ENCODE results near the gene TMEM120A.
"Not testable (repeated sequence)": the region's sequence is repeated elsewhere in the genome, so short reads cannot be mapped to it uniquely, and the experiment has no call there.

The TMEM120A gene

DNA sequence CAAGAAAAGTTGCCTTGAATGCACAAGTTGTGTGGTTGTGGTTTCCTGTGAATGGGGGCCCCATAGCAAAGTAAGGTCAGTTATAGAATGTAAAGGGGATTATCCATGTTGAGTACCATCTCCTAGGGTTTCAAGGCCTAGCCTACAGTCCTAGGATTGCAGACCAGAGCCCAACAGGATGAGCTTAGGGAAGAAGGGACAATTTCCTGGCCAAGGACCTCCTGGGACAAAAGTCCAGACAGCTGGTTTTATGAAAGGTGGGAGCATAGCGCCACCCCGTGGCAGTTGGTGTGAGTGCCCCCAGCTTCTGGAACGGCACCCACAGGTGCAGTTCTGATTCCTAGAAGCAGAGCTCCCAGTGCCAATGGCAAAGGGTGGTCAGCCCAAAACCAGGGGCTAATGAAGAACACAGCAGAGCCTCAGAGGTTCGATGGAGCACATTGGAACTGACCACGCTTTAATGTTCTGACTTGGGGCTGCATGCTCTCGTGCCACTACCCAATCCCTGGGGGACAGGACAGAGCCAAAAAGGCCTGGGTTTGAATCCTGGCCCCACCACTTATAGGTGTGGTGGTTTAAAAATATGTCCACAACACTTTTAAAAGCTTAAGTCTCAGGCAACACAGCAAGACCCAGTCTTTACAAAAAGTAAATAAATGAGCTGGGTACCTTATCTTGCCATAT is 25.8 kb upstream of the TMEM120A start:
- peak; percentile 60 for DNase-seq (ENCODE audit: low read depth)
- H3K4me3 ChIP-seq (ENCODE audit: low read length) = no peak overlapping the region
- TF ChIP-seq, protein P1, sequence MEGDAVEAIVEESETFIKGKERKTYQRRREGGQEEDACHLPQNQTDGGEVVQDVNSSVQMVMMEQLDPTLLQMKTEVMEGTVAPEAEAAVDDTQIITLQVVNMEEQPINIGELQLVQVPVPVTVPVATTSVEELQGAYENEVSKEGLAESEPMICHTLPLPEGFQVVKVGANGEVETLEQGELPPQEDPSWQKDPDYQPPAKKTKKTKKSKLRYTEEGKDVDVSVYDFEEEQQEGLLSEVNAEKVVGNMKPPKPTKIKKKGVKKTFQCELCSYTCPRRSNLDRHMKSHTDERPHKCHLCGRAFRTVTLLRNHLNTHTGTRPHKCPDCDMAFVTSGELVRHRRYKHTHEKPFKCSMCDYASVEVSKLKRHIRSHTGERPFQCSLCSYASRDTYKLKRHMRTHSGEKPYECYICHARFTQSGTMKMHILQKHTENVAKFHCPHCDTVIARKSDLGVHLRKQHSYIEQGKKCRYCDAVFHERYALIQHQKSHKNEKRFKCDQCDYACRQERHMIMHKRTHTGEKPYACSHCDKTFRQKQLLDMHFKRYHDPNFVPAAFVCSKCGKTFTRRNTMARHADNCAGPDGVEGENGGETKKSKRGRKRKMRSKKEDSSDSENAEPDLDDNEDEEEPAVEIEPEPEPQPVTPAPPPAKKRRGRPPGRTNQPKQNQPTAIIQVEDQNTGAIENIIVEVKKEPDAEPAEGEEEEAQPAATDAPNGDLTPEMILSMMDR (conservative IDR thresholded peaks at IDR 0.05; ENCODE audit: low read length) = peak; percentile 92

DNA sequence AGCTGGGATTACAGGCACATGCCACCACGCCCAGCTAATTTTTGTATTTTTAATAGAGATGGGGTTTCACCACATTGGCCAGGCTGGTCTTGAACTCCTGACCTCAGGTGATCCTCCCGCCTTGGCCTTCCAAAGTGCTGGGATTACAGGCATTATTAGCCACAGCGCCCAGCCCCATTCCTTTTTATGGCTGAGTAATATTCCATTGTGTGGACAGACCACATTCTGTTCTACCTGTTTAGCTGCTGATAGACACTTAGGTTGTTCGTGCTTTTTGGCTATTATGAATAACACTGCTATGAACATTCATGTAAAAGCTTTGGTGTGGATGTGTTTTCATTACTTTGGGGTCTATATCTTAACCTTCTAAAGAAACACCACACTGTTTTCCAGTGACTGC is 24.1 kb upstream of the TMEM120A start:
- H3K4me3 ChIP-seq (ENCODE audit: low read length); DNase-seq (ENCODE audit: low read depth): not testable (repeated sequence)

GRCh38 chr7:76016191-76016947 is 22.0 kb upstream of the TMEM120A start:
- no peak for DNase-seq (ENCODE audit: low read depth)
- TF ChIP-seq, protein P1 (conservative IDR thresholded peaks at IDR 0.05; ENCODE audit: low read length) = no peak

DNA sequence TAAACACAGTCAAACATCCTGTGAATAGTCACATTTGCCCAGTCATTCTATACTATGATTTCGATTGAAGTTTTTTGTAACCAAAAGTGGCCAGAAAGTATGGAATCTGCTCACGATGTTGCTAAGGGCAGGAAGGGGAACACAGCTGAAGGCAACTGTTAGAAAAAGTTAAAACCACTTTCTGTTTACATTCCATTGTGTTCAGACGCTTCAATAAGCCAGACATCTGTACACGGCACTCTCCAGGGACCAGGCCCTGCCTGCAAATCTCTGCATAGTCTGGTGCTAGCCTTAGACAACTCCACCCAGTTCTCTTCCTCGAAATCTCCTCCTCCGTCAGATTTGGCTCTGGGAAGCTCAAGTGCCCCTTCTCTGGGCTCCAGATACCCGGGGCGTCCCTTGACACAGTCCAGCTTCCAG is 17.1 kb upstream of the TMEM120A start:
- DNase-seq (ENCODE audit: low read depth) = peak; percentile 92
- TF ChIP-seq, protein P1 (conservative IDR thresholded peaks at IDR 0.05; ENCODE audit: low read length) = no peak
- H3K4me3 ChIP-seq (ENCODE audit: low read length) = no peak overlapping the region; the same call in 1 of the 2 replicates

More at GRCh38 chr7:76016191-76016947, 22.0 kb upstream of the TMEM120A start:
- no peak overlapping the region for H3K4me3 ChIP-seq (ENCODE audit: low read length)

DNA sequence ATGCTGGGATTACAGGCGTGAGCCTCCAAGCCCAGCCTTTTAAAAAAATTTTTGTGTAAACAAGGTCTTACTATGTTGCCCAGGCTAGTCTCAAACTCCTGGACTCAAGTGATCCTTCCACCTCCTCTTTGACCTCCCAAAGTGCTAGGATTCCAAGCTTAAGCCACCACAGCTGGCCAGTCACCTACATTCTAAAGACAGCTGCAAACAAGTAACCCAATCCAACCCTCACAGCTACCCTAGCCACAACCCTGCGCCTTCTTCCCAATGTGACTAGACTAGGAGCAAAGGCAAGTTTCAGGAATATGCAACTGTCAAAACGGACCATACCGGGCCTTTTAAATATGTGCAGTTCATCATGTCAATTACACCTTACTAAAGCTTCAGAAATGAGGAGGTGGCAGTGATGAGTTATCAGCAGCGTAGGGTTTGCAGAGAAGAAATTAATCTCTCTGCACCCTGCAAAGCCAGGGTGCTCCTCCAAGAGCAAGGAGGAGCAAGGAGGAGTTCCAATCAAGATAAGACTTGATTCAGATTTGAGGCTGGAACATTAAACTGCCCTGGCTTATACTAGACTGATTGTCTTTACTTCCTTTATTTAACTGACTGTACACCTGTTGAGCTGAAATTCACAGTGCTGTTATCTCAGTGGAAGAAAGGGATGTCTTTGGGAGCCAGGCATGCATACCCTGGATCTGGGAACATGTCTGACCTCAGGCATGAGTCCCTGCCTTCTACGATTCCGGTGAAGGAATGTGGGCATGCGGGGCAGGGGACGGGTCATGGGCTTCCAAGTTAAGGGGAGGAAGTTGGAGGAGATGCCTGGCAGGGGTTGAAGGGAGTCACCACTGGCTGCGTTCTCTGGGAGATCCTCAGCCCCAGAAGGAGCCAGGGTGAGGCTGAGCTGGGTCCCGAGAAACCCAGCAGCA is 15.5 kb upstream of the TMEM120A start:
- TF ChIP-seq, protein P1 (conservative IDR thresholded peaks at IDR 0.05; ENCODE audit: low read length) = no peak
- DNase-seq (ENCODE audit: low read depth) = no peak
- no peak overlapping the region for H3K4me3 ChIP-seq (ENCODE audit: low read length)

DNA sequence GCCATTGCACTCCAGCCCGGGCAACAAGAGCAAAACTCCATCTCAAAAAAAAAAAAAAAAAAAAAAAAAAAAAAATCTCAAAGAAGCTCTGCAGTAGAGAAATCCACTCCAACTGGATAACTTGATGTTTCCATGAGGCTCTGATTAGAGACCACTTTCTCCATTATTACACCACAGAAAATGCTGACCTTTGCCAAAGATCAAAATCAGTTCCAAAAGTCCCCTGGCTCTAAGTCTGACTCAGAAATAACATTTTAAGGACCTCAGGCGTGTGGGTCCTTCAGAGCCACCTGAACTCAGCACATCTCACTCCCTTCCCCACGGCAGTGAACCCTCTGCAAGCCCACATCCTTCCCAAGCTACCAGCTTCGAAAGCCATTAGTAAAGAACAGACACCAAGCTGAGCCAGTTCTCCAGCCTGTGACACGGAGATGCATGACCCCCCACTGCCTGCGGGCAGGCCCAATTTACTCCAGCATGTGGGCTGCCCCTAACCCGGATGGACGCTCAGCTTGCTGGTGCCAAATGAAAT is 13.8 kb upstream of the TMEM120A start:
- H3K4me3 ChIP-seq (ENCODE audit: low read length) = no peak overlapping the region
- DNase-seq (ENCODE audit: low read depth) = no peak
- TF ChIP-seq, protein P1 (conservative IDR thresholded peaks at IDR 0.05; ENCODE audit: low read length) = no peak

GRCh38 chr7:76005004-76005403 is 10.6 kb upstream of the TMEM120A start:
- not testable (repeated sequence) for DNase-seq (ENCODE audit: low read depth); H3K4me3 ChIP-seq (ENCODE audit: low read length)

All from AG10803 (cell line).